GM19239 (cell line): ENCODE data around the gene PANK2.
A peak's percentile ranks its signal among the peaks of the same experiment; 100 is the strongest.
"Not testable (repeated sequence)": the region's sequence is repeated elsewhere in the genome, so short reads cannot be mapped to it uniquely, and the experiment has no call there.

Experiments used
- DNase-seq: peaks from one replicate; pipeline ENCODE4 v3.0.0; 2011; ENCODE audit warnings: low spot score; ENCODE audit not compliant: insufficient read length
- FAIRE-seq: peaks from 2 replicates; lab custom pipeline; 2011; peaks lifted over from hg19 to GRCh38; lab: Jason Lieb, UNC

Gene PANK2

DNA sequence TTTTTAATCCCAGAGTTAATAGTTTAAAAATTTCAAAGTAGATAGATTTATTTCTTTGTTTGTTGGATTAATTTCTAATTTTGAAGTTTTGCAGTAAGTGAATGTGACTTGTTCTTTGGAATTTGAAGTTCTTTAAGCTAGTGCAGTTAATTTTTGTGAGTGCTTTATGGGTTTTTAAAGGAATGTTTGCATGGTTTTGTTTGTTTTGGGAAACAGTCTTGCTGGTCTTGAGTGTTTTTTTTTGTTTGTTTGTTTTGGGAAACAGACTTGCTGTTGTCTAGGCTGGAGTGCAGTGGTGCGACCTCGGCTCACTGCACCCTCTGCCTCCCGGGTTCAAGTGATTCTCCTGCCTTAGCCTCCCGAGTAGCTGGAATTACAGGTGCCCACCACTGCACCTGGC, 9.5 kb downstream of the PANK2 start:
- DNase-seq (no peak), FAIRE-seq (no peak)

DNA sequence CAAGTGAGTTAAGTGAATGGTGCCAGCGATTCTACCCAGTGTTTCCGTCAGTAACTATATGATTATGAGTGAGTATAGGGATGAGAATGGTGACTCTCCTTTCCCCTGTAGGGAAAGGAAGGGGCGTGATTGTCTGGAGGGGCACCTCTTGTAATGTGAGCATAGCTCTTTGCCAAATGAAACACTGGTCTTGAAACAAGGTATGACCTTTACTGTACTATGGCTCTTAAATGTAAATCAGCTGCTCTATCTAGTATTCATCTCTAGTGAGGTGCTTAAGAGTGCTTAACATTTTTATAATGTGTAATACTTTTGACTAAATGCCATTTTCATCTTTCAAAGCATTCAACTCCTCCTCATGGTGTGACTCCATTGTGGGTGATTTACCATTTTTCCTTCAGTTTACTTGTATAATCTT, 11.0 kb downstream of the PANK2 start:
- FAIRE-seq: no peak
- DNase-seq: no peak

DNA sequence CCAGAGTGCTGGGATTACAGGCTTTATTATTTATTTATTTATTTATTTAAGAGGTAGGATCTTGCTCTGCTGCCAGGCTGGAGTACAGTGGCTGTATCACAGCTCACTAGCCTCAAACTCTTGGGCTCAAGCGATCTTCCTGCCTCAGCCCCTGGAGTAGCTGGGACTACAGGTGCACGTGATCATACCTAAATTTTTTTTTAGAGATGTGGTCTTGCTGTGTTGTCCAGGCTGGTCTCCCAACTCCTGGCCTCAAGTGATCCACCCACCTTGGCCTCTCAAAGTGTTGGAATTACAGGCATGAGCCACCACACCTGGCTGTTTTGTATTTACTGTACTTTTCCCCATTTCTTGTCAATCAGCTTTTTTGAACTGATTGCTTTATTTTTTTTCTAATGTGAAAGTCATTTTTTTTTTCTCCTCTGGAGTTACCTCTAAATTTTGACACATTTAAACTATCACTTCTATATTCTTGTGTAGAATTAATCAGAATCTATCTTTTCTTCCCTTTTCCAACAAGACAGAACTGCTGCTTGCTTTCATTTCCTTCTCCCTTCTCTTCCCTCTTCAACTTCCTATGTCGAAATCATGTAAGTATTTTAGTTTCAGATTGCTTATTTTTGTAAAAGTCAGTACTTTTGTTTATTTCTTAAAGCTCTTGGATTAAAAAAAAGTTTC, 12.0 kb downstream of the PANK2 start:
- DNase-seq (no peak), FAIRE-seq (no peak)

DNA sequence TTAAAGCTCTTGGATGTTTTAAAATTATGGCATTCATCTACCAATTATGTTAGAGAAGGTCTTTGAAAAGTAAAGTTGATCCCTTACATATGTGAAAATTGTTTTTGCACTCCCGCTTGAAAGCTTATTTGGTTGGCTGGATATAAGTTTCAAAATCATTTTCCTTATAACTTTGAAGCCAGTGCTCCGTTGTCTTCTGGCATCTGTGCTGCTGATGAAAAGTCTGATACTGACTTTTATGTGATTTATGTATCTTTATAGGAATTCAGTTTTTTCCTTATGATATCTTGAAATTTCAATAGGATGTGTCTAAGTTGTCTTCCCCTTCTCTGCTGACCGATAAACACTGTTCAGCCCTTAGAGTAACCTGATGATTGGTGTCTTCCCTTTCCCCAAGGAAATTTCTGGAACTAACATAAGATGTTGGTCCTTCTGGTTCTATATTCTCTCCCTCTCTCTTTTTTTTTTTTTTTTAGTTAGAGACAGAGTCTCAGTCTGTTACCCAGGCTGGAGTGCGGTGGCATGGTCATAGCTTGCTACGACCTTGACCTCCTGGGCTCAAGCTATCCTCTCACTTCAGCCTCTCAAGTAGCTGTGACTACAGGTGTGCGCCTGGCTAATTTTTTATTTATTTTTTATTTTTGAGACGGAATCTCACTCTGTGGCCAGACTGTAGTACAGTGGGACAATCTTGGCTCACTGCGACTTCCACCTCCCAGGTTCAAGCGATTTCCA, 12.7 kb downstream of the PANK2 start:
- DNase-seq: no peak
- FAIRE-seq: no peak

DNA sequence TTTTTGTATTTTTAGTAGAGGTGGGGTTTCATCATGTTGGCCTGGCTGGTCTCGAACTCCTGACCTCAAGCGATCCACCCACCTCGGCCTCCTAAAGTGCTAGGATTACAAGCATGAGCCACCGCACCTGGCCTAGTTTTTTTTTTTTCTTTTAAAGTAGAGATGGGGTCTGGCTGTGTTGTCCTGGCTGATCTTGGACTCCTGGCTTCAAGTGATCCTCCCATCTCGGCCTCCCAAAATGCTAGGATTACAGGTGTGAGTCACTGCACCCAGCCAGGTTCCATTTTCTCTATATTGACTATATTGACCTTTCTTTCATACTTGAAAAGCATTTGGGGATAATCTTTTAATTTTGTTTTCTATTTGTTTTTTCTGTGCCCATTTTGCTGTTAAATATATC, 13.3 kb downstream of the PANK2 start:
- DNase-seq (no peak), FAIRE-seq (no peak)

DNA sequence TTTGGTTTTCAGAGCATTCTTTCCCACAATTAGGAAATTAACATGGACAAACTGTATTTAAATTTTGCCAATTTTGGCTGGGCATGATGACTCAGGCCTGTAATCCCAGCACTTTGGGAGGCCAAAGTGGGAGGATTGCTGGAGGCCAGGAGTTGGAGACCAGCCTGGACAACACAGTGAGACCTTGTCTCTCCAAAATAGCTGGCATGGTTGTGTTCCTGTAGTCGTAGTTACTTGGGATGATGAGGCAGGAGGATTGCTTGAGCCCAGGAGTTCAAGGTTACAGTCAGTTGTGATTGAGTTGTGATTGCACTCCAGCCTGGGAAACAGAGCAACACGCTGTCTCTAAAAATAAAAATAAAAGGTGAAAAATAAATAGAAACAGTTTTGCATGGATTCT, 15.0 kb downstream of the PANK2 start:
- FAIRE-seq: no peak
- DNase-seq: no peak

DNA sequence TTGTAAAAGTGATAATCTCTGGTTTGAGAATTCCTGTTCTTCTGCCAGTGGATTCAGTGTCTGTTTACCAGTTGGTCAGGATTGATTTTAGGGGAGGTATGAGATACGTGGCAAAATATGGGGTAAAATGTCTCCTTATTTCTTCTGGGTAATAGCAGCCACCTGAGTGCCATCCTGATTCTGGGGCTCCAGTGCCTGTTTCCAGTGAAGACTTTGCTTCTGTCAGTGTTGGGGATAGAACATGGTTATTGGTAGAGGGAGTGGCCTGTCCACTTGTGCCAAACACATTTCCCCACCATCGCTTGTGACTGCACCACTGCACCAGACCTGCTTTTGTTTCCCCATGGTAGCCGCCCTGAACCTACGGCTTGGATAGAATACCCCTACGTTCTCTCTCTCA, 15.7 kb downstream of the PANK2 start:
- FAIRE-seq (no peak), DNase-seq (no peak)

DNA sequence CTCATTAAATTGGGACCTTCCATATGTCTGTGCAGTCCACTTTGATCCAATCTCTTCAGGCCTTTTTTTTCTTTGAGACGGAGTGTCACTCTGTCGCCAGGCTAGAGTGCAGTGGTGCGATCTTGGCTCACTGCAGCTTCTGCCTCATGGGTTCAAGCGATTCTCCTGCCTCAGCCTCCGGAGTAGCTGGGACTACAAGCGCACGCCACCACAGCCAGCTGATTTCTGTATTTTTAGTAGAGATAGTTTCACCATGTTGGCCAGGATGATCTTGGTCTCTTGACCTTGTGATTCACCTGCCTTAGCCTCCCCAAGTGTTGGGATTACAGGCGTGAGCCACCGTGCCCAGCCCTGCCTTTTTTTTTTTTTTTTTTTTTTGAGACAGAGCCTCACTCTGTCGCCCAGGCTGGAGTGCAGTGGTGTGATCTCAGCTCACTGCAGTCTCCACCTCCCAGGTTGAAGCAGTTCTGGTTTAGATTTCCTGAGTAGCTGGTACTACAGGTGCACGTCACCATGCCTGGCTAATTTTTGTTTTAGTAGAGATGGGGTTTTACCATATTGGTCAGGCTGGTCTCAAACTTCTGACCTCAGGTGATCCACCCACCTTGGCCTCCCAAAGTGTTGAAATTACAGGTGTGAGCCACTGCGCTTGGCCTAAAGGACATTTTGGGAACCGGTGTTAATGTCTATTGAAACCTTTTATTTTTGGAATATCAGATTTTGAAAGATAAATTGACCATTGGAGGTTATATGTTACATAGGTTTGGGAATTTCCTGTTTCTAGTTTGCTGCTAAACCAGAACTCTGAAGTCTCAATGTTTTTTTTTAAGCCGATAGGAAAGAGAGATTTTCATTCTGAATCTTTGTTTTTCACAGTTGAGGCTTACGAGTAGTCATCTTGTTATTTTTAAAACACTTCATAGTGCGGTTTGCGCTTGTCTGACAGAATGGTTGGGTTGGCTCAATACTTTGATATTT, 17.8 kb downstream of the PANK2 start:
- FAIRE-seq: peak; percentile 81
- DNase-seq: not testable (repeated sequence)

DNA sequence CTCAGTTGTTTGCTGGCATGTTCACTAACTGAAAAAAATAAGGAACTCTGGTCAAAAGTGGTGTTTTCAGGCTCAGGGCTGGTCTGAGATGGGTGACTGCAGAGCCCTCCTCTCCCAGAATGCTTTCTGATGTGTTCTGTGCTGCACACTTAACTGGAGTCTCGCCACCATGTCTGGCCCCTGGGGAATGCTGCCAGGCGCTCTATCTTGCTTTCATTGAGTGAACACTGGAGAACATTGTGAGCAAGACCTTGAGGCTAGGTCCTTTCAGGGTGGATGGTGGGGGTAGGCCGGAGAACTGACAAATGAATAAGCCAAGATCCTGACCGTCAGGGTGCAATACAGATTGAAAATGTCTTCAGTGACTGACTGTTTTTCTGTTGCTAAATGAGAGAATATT, 19.5 kb downstream of the PANK2 start:
- FAIRE-seq: no peak
- no peak for DNase-seq

DNA sequence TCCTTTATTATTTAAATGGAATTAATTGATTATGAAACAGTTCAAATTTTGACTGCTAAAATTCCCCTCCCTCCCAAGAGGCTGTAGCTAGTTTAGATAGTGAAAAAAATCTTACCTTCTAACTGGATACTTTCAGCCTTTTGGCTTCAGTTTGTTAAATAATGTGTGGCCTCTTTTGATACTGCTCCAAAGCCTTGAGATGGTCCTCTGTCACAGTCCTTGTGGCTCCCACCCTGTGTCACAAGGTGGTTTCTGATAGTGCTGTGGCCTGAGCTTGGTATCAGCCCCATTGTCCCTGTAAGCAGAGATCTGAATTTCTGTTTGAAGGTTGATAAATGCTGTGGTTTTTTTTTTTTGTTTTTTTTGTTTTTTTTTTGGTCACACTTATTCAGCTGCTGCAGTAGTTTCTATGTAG, 20.8 kb downstream of the PANK2 start:
- no peak for DNase-seq
- no peak for FAIRE-seq

DNA sequence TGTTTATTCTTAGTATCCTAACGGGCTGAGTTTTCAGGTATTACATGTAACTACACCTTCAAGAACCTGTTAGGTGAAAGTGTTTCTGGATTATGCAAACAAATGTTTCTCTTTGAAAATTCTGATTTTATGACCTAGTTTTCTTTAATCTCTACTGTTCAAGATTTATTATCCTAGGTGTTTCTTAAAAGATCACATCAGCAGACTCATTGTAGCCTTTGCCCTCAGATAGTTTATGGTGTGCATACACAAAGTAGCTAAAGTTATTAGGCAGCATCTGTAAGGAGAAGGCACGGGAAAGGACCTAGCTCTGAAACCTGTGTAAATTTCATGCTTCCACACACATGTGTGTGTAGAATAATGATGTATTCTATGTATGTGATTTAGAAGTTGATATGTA, 21.7 kb downstream of the PANK2 start:
- DNase-seq (no peak), FAIRE-seq (no peak)

DNA sequence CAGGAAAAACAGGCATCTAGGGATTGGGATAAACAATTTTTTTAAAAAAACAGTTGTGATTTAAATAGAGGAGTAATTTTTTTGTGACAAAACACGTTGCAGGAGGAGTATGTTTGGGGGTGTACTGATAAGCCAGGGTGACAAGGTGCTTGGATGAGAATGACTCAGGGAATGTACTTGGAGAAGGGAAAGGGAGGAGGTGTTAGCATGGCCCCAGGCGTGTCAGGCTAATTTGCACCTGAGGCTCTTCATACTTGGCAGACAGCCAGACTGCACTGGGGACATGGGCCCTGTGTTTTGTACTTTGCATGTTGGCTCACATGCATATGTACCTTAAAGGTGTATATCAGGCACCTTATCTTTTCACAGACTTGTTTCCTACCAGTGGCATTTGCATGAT, 22.8 kb downstream of the PANK2 start:
- DNase-seq: no peak
- FAIRE-seq: no peak

DNA sequence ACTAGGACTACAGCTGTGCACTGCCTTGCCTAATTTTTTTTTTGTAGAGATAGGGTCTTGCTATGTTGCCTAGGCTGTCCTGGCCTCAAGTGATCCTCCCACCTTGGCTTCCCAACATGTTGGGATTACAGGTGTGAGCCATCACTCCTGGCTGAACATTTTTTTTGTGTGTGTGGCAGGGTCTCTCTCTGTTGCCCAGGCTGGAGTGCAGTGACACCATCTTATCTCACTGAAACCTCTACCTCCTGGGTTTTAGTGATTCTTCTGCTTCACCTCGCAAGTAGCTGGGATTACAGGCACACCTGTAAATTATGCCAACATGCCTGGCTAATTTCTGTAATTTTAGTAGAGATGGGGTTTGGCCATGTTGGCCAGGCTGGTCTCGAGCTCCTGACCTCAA, 25.3 kb downstream of the PANK2 start:
- no peak for FAIRE-seq
- DNase-seq: no peak

DNA sequence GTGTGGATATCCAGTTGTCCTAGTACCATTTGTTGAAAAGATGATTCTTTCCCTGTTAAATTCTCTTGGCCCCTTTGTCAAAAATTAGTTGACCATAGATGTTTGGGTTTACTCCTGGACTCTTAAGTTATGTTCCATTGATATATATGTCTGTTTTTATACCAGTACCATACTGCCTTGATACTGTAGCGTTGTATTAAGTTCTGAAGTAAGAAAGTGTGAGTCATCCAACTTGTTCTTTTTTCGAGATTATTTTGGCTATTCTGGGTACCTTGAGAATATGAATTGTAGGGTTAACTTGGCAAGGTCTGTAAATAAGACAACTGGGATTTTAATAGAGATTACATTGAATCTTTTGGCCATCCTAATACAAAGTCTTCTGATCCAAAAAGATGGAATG, 26.5 kb downstream of the PANK2 start:
- DNase-seq (no peak), FAIRE-seq (no peak)

DNA sequence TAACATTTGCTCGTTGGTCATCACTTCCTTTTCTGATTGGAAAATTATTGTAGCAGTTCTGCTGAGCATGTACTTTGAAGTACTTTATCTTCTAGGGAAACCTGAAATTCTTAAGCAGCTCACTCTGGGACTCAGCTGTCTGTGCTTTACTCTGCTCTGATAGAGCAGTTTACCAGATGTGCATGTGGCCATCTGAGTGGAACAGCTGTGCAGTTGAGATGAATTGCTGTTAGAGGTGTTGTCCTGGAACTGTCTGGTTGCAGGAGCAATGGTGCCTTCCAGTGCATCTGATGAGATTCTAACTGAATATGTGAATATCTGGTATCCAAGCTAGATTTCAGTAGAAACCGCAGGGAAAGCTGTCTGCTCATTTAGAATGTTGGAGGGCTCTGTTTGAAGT, 27.2 kb downstream of the PANK2 start:
- FAIRE-seq (no peak), DNase-seq (no peak)

DNA sequence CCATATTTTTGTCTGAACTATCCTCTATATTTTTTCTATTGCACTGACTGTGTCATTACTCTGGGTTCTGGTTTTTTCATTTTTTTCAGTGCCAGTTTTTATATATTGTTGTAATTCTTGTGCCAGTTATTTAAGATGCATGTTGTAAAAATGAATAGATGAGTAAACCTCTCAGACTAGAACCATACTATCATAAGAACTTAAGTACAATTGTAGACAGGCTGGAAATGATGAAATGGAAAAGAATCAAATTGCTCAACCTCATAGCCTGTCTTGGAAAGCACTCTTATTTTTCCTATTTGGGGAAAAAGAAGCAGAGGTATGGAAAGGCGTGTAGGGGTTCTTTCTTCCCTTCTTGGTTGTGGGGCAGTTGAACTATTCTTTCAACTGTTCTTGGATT, 30.2 kb downstream of the PANK2 start:
- FAIRE-seq (no peak), DNase-seq (no peak)

DNA sequence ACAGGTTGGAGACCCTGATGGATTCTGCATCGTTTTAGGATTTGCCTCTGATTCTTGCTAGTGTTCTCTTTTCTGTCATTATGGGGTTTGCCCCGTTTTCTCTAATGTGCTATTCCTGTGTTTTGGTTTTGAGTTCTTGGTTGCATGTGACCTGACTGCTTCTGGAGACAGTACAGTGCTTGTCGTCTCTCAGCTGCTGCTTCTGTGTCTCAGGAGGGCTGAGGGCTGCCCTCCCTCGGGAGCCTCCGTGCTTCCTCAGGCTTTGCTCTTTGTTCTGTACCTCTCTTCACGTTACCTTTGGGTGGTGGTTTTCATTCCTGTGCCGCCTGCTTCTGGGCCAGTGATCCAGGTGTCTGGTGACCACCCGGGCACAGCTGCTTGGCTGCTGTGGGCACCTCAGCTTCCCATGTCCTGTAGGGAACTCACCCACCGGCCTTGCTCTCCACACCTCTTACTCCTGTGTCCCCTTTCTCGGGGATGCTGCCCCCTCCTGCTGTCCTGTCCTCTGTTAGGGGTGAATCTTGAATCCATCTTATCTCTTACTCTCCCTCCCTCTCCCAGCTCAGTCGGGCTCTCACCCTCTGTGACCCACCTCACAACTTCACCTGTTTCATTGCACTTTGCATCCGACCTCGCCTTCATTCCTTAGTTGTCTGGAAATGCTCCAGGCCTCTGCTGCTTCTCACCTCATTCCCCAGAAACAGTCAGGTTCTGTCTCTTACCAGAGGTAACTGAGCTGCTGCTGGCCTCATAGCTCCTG, 33.2 kb downstream of the PANK2 start:
- DNase-seq (no peak), FAIRE-seq (no peak)

DNA sequence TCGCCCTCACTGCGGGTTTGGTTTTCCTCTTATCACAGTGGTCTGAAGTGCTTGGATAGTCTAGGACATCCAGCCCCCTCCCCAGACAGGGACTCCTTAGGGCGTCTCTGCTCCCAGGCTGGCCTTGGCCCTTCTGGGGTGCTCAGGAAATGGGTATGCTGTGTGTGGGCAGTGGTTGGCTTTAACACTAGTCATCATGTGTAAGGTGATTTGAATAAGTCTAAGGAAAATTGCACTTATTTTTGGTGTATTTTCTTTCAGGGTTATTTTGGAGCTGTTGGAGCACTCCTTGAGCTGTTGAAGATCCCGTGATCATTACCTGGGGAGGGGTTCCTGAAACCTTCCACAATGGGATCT, 33.8 kb downstream of the PANK2 start:
- no peak for DNase-seq
- FAIRE-seq: no peak

DNA sequence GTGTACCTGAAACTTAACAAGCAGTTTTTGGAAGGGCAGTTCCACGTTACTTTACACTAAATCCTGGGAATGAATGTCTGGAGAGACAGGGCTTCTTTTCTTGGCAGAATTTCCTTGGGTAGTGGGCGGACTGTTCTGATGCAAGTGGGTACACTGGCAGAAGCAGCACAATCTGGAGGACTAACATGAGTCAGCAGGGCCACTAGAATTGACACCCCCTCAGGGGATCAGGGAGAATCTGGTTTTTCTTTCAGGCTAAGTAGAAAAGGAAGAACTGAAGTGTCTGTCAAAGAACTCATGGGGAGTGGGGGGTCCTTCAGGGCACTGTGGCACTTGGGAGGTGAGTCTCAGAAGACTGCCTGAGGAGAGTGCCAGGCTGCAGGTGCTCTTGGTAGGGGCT, 34.6 kb downstream of the PANK2 start:
- no peak for DNase-seq
- FAIRE-seq: no peak
